NCI-H446 treated with DMSO at 0.1 percent for 48 hours (cell line): ENCODE data around the gene AGBL4.
A peak's percentile ranks its signal among the peaks of the same experiment; 100 is the strongest.
"Not testable (repeated sequence)": the region's sequence is repeated elsewhere in the genome, so short reads cannot be mapped to it uniquely, and the experiment has no call there.

ENCODE experiments used
- DNase-seq: peaks from one replicate; lab custom pipeline; 2025; lab: John Stamatoyannopoulos, UW

The AGBL4 gene

DNA sequence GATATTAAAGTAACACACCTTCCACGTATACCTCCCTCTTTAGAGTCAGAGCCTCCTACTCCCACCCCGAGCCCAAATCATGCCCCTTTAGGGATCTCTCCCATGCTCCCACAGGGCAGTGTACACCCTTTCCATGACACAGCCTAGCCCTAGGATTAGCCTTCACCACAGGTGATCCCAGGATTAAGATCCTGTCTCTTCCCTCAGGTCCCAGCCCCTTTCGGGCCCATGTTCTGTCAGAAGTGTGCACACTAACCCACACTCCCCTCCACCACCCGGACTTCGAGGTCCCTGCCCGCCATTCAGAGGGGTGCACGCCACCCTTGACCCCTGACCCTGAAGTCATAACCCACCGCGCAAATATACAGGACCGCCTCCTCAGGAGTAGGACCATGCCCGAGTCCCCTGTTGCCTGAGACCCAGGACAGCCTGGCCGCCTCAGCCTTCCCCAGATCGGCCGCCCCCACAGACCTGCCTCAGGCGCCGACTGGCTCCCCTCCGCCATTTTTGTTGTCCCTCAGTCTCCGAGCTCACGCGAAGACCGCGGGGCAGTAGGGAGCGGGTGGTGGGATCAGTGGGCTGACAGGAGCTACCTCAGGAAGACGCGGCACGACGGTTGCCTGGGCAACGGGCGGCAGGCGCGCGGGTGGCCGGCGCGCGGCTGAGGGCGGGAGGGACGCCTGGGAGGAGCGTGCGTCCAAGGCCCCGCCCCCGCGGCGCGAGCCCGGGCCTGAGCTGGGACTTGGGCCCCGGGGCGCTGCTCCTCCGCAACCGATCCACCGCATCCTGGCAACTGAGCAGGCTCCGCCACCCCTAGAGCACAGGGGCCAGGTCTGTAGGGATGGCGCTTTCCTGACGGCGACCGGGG lies at the start of gene AGBL4:
Gene AGBL4 (minus strand): TSS at position 663 of the 868 bp plus-strand sequence.
- DNase-seq = no peak

DNA sequence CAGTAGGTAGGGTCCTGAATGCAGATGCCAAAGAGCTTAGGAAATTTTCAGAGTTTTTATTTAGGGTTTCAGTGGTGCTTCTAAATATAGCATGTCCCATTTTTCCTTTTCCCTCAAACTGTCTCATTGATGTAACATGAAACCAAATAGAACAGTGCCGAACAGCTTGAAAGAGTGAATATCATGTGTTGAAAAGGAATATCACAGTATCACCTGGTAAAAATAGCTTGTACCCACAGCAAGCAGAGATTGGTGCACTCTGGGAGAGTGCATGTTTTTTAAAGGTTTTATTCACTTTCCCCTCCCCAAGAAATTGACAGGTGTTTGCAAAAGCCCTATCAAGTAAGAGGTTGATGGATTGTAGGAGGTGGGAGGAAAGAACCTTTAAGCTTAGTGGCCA lies 43.1 kb upstream of the AGBL4 start:
- DNase-seq = no peak

DNA sequence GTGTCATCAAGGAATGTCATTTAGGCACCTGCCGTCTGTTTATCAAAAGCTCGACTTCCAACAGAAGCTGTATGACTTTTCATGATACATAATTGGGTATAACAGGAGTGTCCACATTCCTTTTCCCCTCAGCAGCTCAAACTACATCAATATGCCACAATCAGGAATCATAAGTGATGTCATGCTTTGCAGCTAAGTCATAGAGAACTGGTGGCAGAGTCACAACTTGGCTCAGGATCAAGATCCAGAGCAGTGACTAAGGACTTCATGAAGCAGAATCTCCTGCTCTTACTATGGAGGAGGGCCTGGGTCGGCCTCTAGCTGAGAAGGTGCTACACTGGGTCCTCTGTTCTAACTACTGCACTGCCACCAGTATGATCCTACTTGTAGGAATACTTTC lies 36.5 kb upstream of the AGBL4 start:
- DNase-seq = no peak

DNA sequence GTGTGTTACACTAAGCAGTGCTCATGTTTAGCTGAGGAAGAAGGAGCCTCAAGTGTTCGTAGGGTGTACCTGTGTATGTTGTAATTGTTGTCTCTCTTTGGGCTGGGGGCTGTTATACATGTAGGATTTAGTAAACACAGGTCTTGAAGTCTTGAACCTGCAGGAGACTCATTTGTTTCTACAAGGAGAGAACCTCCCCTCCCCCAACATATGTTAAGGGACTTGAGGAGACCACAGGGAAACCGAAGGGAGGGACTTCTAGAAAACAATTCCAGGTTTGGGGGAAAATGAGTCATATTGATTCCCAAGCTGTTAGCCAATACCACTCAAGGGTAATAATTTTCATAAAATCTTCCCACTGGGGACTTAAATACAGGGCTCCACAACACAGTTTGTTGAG lies 25.0 kb upstream of the AGBL4 start:
- DNase-seq = no peak

DNA sequence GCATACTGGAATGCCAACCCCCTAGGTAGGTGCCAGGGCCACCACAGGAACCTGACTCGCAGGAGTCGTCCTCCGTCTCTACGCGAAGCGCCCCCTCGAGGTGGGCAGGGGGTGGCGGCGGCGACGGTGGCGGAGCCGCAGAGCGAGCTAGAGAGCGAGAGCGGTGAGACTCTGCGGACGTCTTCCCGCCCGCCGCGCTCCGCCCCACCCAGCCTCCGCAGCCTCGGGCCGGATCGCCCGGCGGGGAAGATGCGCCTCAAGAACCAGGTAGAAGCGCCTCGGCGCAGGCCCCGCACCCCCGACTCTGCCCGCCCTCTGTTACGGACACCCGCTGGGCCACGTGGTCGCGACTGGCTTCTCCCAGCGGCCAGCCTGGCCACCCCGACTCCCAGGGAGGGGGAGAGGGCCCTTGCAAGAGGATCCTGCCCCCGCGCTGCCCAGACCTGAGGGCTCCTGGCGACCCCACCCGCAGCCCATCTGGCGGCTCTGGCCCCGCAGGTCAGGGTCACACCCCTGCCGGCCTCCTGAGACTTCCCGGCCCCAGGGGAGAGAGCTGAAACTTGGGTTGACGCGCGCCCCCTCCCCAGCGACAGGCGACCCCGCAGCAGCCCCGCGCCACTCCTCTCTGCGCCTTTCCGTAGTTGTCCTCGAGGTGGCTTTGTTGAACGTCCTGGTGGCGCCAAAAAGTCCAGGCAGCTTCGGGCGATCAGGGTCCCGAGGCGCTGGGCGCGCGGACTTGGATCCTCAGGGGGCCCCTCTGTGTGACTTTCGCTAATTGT lies 24.4 kb upstream of the AGBL4 start:
- DNase-seq = no peak

DNA sequence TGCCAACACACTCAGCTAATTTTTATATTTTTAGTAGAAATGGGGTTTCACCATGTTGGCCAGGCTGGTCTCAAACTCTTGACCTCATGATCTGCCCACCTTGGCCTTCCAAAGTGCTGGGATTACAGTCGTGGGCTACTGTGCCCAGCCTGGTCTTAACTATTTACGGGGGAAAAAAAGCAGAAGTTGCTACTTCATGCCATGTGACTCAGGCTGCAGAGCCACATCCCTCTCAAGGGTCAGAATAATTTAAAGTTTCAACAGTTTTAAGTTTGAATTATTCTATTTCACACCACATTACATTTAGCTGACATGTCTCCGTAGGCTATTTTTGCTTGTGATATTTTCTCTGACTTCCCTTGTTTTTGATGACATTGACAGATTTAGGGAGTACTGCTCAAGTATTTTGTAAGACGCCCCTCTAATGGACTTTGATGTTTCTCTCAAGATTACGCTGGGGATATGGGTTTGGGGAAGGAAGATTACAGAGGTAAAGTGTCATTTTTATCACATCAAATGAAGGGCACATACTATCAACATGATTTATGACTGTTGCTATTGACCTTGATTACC lies 14.6 kb upstream of the AGBL4 start:
- no peak for DNase-seq

DNA sequence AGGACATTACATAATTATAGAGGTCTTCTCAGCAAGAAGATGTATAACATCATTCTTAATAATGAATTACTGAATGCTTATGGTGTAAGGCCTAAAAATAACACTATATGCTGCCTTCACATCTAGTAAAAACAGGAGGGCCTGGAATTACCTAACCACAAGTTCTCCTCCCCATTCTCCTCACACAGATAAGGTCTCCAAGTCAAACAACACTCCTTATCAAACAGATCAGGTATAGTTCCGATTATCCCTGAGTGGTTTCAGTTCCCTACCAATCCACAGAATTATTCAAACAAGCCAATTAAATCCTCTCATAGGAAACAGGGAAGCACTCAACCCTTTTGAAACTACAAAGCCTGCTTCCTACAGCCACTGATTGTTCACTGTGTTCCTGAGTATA lies 4.0 kb upstream of the AGBL4 start:
- DNase-seq = no peak

DNA sequence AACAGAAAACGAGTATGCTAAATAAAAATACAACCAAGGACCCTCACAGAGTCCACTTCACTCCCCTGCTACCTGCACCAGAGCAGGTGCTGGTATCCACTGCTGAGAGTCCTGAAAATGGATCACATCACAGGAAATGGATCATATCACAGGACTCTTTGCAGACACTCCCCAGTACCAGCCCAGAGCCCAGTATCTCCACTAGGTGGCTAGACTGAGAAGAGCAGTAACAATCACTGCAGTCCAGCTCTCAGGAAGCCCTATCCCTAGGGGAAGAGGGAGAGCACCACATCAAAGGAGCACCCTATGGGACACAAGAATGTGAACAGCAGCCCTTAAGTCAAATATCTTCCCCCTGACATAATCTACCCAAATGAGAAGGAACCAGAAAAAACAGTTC lies 28.0 kb downstream of the AGBL4 start:
- no peak for DNase-seq

DNA sequence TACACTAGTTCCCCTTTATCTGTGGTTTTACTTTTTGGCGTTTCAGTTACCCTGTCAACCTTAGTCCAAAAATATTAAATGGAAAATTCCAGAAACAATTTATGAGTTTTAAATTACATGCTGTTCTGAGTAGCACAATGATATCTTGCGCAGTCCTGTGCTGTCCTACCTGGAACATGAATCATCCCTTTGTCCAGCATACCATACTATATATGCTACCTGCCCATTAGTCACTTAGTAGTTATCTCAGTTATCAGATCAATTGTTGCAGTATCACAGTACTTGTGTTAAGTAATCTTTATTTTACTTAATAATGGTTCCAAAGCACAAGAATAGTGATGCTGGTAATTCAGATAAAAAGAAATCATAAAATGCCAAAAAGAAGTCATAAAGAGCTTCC lies 52.7 kb downstream of the AGBL4 start:
- DNase-seq = no peak

DNA sequence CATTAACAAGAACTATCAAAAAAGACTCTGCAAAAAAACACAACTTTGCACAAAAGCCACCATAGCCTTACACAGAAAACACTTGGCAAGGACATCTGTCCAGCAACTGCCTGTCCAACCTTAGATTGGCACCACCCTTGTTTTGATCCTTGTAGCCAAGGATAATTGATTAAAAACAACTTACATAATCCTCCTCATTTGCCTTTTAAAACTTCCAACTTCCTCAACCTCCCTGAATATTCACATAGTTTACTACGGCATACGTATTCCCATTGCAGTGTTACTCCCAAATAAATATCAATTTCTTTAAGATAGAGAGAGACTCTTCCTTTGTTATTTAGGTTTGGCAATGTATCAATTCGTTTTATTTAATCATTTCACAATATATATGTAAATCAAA lies 72.4 kb downstream of the AGBL4 start:
- DNase-seq = no peak

DNA sequence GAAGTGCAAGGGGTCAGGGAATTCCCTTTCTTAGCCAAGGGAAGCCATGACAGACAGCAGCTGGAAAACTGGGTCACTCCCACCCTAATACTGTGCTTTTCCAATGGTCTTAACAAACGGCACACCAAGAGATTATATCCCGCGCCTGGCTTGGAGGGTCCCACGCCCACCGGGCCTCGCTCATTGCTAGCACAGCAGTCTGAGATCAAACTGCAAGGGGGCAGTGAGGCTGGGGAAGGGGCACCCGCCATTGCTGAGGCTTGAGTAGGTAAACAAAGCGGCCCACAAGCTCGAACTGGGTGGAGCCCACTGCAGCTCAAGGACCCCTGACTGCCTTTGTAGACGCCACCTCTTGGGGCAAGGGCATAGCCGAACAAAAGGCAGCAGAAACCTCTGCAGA lies 108.5 kb downstream of the AGBL4 start:
- DNase-seq = not testable (repeated sequence)

DNA sequence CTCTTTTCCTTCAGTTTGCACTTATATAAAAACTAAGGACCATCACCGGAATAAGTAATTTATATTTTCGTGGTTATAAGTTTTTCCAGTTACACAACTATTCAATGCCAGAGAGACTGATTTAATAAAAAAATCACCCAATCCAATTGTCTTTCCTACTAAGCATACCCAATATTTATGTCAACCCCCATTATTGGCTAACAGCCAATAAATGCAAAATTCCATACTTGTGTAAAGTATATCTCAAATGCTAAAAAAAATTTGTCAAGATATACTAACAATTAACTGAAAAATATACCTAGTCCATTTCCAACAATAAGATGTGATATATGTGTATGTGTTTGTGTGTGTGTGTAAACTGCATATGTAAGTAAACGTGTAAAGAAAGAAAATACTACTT lies 117.4 kb downstream of the AGBL4 start:
- no peak for DNase-seq

DNA sequence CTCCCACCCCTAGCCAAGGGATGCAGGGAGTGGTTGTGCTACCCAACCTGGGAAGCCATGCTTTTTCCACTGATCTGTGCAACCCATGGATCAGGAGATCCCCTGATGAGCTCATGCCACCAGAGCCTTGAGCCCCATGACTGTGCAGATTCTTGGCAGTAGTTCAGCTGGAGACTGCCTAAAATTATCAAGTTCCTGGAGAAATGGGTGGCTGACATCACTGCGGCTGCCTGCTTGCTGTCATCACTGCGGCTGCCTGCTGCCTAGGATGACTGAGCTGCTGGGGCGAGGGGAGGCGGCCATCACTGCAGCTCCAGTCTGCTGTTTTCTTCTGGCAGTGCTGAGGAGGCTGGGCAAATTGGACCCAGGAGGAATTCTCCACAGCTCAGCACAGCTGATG lies 159.2 kb downstream of the AGBL4 start:
- no peak for DNase-seq

DNA sequence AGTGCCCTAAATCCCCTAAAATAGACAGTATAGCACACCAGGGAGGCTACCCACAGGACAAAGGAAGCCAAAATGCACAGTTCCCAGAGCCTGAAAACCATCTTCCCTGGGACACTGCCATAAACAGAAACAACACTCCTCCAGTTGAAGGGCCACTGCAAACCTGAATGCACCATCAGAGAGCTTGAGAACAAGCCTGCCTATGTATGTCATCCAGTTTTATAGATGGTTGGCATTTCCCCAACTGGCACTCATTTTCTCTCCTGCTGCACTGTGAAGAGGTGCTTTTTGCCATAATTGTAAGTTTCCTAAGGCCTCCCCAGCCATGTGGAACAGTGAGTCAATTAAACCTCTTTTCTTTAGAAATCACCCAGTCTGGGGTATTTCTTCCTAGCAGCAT lies 169.0 kb downstream of the AGBL4 start:
- no peak for DNase-seq

DNA sequence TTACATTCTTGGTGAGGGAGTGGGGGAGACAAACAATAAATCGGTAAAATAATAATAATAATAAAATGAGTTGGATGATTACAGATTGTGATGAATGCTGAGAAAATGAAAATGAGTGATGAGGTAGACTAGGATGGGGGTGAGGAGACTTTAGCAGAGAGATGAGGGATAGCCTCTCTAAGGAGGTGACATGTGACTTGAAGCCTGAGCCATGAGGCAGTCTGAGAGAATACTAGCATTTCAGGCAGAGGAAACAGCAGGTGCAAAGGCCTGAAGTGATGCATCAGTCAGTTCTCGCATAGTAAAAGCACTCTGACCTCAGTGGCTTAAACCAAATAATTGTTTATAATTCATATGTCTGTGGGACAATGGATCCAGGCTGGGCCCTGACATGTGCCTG lies 181.2 kb downstream of the AGBL4 start:
- no peak for DNase-seq

DNA sequence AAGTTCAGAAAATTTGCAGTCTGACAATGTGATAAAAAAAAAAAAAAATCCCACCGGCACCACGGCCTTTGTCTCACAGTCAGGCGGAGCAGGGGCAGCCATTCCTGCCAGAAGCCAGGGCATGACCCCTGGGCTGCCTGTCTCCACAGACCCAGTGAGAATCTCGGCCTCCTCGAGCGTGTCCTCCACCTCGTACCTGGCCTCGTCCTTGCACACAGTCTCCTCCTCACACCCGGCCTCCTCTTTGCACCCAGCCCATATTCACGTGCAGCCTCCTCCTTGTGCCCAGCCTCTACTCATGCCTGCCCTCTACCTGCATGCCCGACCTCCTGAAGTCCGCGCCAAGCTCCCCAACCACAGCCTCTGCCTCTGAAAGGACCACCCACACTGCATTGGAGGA lies 182.0 kb downstream of the AGBL4 start:
- no peak for DNase-seq

DNA sequence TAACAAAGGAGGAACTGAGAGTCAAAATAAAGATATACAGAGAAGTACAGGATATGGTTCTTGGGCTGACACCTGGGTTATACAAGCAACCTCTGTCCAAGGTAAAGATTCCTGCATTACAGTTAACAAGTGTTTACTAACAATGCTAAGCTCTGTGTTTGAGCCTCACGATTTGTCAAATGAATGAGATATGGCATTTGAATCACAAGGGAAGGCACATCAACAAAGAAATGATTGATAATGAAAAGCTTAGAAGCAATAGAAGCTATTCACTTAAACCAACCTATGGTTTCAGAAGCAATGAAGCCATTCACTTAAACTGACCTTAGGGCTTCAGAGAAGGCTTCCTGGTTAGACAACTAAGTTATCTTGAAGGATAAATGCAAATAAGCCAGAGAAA lies 199.5 kb downstream of the AGBL4 start:
- DNase-seq = no peak

DNA sequence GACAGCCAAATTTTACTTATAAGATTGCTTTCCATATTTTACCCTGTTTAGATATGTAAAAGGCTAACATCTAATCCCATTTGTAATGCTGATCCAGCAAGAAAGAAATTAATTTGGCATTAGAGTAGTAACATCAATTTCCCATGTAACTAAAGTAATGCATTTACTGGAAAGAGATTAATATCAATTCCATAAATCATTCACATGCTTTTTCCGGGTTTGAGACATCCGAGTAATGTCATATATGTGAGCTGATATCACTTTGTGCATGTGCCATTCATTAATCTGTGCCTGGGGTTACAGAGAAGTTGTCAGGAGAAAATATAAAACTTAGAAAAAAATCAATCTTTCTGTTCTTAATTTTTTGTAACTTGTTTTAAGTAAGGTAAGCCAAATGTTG lies 206.1 kb downstream of the AGBL4 start:
- DNase-seq = no peak

DNA sequence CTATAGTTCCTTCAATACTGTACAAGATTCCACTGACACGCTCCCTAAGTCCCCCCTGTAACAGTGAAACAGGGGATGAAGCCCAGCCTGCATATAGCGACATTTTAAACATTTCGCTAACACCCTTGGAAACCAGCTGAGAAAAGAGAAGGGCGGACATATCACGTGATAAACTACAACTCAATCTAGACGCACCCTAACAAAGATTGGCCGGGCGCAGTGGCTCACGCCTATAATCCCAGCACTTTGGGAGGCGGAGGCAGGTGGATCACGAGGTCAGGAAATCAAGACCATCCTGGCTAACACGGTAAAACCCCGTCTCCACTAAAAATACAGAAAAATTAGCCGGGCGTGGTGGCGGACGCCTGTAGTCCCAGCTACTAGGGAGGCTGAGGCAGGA lies 236.7 kb downstream of the AGBL4 start:
- DNase-seq = not testable (repeated sequence)

DNA sequence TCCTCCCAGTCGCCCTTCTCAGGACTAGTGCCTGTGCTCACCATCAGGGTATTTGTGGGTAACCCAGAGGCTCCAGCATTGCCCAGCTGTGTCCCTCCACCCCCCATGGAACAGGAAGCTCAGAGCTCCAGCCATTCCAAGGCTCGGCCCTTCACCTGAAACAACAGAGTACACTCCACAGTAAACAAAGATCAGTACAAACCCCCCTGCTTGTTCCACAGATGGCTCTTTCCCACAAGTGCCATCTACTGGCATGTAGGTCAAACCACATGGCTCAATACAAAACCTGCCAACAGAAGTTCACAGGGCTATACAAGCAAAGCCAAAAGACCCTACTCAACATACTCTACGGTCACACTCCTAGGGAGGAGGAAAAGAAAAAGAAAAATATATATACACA lies 258.7 kb downstream of the AGBL4 start:
- peak; percentile 11 for DNase-seq

DNA sequence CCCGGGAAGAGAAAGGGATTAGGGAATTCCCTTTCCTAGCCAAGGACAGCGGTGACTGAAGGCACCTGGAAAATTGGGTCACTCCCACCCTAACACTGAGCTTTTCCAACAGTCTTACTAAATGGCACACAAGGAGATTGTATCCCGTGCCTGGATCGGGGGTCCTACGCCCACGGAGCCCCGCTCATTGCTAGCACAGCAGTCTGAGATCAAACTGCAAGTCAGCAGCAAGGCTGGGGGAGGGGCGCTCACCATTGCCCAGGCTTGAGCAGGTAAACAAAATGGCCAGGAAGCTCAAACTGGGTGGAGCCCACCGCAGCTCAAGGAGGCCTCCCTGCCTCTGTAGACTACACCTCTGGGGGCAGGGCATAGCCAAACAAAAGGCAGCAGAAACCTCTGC lies 285.6 kb downstream of the AGBL4 start:
- not testable (repeated sequence) for DNase-seq

DNA sequence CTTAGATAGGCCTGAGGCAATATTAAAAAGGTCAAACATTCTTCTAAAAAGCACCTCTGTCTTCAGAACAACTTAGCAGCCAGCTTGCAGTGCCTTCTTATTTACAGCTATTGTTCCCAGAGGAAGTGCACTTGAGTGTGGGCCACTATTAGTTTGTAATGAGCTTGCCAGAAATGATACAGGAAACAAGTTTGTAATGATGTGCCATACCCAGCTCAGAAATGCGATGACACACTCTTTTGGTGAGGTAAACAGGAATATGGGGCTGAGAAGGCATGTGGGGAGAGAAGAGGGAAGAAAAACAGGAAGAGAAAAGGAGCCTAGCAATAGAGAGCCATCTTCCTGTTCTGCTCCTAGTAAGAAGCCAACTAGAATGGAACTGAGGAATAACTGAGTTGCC lies 295.4 kb downstream of the AGBL4 start:
- no peak for DNase-seq

DNA sequence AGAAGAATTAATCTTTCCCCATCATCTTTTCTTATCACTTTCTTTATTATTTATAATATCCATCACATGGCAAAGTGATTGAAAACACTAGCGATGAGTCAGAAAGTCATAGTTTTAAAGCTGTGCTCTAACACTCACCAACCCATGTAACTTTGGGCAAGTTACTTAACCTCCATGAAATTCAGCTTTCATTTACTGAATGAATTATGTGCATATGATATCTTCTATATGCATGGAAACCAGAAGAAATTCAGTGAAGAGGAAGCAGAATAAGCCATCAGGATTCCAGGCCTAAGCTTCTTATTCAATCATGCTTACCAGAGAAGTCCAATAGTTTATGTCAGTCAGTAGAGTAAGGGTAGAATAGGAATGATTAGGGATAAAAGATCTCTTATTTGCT lies 300.1 kb downstream of the AGBL4 start:
- no peak for DNase-seq
